Mesothelial cell of epicardium (in vitro differentiated cells): ENCODE measurements around the gene EHD2. TPM values are rescaled to one million over a fixed set of nuclear protein-coding genes. Genes with fewer than 3 reads are reported as not detected.

Experiments
- DNase-seq, 2 experiments: peaks; one replicate each; pipeline ENCODE4 v3.0.0; 2021; ENCODE audit warnings: low spot score in 2 of 2; ENCODE audit not compliant: unreplicated experiment in 2 of 2
- H3K27ac Mint-ChIP-seq: 2 replicates; pipeline ENCODE4 v1.8.0; 2021; ENCODE audit warnings: mixed read lengths
- H3K27me3 Mint-ChIP-seq: 2 replicates; pipeline ENCODE4 v1.8.0; 2021; ENCODE audit warnings: low read depth, mixed read lengths
- H3K36me3 Mint-ChIP-seq: 2 replicates; pipeline ENCODE4 v1.8.0; 2021; ENCODE audit warnings: mixed read lengths
- H3K4me1 Mint-ChIP-seq: 2 replicates; pipeline ENCODE4 v1.8.0; 2021; ENCODE audit warnings: mixed read lengths
- H3K4me3 Mint-ChIP-seq: 2 replicates; pipeline ENCODE4 v1.8.0; 2021; ENCODE audit warnings: mild to moderate bottlenecking, moderate library complexity, mixed read lengths
- H3K9me3 Mint-ChIP-seq: 2 replicates; pipeline ENCODE4 v1.8.0; 2021; ENCODE audit warnings: mixed read lengths
- CTCF ChIP-seq: fragments of 200-600 bp; sonication (generic); IDR thresholded peaks from one replicate; pipeline ENCODE4 v1.5.0; 2021; ENCODE audit warnings: antibody characterized with exemption; ENCODE audit not compliant: unreplicated experiment
- total RNA-seq: library from RNA; stranded (reverse); gene quantifications from 3 replicates; pipeline ENCODE4 v1.2.1, GENCODE V29; 2021

The EHD2 gene
- total RNA-seq, 1 donor from 2014 or later: 39.2 TPM

- H3K9me3 Mint-ChIP-seq: no peaks in the 10 kb centered on the region
- TF ChIP-seq CTCF: no peak
- no peak overlapping the region for H3K4me3 Mint-ChIP-seq
- H3K36me3 Mint-ChIP-seq: peaks cover 25% of the 10 kb centered on the region
- no peak overlapping the region for H3K27ac Mint-ChIP-seq
- DNase-seq: no peak
- H3K27me3 Mint-ChIP-seq: no peaks in the 10 kb centered on the region
- no peaks in the 10 kb centered on the region for H3K4me1 Mint-ChIP-seq
These were observed 30.3 kb upstream of the EHD2 start for GRCh38 chr19:47682939-47683338.

DNA sequence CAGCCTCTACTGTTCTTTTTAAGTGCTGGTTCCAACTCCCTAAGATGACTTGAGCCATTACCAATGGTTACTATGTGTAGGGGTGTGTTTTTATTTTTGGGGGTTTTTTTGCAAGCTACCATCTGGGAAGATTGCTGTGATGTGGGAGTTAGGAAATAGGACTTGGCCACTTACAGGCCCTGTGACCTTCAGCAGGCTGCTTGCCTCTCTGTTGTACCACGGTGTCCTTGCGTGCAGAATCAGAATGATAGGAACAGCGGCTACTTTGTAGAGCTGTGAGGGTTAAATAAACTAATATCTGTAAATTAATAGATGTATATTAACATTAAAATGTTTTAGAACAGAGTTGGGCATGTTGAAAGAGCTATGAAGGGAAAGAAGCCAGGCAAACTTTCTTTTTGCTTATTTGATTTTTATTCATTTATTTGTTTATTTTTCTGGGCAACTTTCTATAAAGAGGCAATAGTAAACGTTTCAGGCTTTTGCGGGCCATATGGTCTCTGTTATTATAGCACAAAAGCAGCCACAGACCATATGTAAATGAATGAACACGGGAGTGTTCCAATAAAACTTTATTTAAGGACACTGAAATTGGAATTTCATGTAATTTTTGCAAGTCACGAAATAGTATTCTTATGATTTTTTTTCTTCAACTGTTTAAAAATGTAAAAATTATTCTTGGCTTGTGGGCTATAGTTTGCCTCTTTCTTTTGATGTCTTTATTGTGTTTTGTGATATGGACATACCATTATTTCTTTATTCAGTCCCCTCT is 26.4 kb upstream of the EHD2 start:
- Mint-ChIP-seq H3K4me1 (no peaks in the 10 kb centered on the region), H3K9me3 (no peaks in the 10 kb centered on the region), H3K27ac (no peak overlapping the region), H3K4me3 (no peak overlapping the region), H3K27me3 (no peaks in the 10 kb centered on the region), H3K36me3 (peaks cover 31% of the 10 kb centered on the region)
- no peak for DNase-seq
- no peak for TF ChIP-seq CTCF

- no peak overlapping the region for H3K27ac Mint-ChIP-seq
These were observed 25.3 kb upstream of the EHD2 start for GRCh38 chr19:47687906-47688305.

GRCh38 chr19:47691090-47691489 is 22.1 kb upstream of the EHD2 start:
- Mint-ChIP-seq H3K9me3 (no peaks in the 10 kb centered on the region), H3K4me1 (no peaks in the 10 kb centered on the region), H3K27me3 (no peaks in the 10 kb centered on the region), H3K36me3 (peaks cover 31% of the 10 kb centered on the region), H3K4me3 (no peak overlapping the region), H3K27ac (no peak overlapping the region)
- no peak for TF ChIP-seq CTCF
- no peak for DNase-seq

More at GRCh38 chr19:47687906-47688305, 25.3 kb upstream of the EHD2 start:
- Mint-ChIP-seq H3K36me3 (peaks cover 32% of the 10 kb centered on the region), H3K4me1 (no peaks in the 10 kb centered on the region), H3K27me3 (no peaks in the 10 kb centered on the region), H3K9me3 (no peaks in the 10 kb centered on the region), H3K4me3 (no peak overlapping the region)
- no peak for DNase-seq
- no peak for TF ChIP-seq CTCF

- Mint-ChIP-seq H3K27me3 (no peaks in the 10 kb centered on the region), H3K36me3 (peaks cover 28% of the 10 kb centered on the region)
These were observed 21.4 kb upstream of the EHD2 start for GRCh38 chr19:47691782-47692181.

More at GRCh38 chr19:47691782-47692181, 21.4 kb upstream of the EHD2 start:
- no peak overlapping the region for H3K4me3 Mint-ChIP-seq
- no peak for TF ChIP-seq CTCF
- no peaks in the 10 kb centered on the region for H3K4me1 Mint-ChIP-seq
- DNase-seq: no peak
- no peak overlapping the region for H3K27ac Mint-ChIP-seq
- H3K9me3 Mint-ChIP-seq: no peaks in the 10 kb centered on the region
